Stimulated activated CD4-positive, alpha-beta T cell treated with anti-CD3 and anti-CD28 coated beads, Interleukin-1b, Interleukin-23, amount 100 ng/mL, for 4 hours (primary cell): ENCODE results near the gene PYHIN1.
"Not testable (repeated sequence)": the region's sequence is repeated elsewhere in the genome, so short reads cannot be mapped to it uniquely, and the experiment has no call there.

ENCODE experiments used
- DNase-seq, 2 donors: peaks; one replicate each; pipeline ENCODE4 v3.0.0-alpha.2; 2020; ENCODE audit warnings: low read depth in 2 of 2

The PYHIN1 gene

GRCh38 chr1:158979229-158979628 is 47.9 kb downstream of the PYHIN1 start:
- no peak for DNase-seq

GRCh38 chr1:158983235-158983634 is 51.9 kb downstream of the PYHIN1 start:
- no peak for DNase-seq

- no peak for DNase-seq
Measured at GRCh38 chr1:158984386-158984785, 53.0 kb downstream of the PYHIN1 start.

GRCh38 chr1:158989424-158989823 is 58.1 kb downstream of the PYHIN1 start:
- no peak for DNase-seq

GRCh38 chr1:158992787-158993312 is 61.5 kb downstream of the PYHIN1 start:
- no peak for DNase-seq

GRCh38 chr1:158996998-158997397 is 65.6 kb downstream of the PYHIN1 start:
- no peak for DNase-seq

- DNase-seq: no peak
Measured at GRCh38 chr1:158998037-158998780, 66.9 kb downstream of the PYHIN1 start.

GRCh38 chr1:158998781-158999161 is 67.4 kb downstream of the PYHIN1 start:
- DNase-seq: peak in 1 of 2 donors; percentile 41

GRCh38 chr1:158999316-159000069 is 68.1 kb downstream of the PYHIN1 start:
- DNase-seq: no peak

GRCh38 chr1:159000070-159000409 is 68.7 kb downstream of the PYHIN1 start:
- no peak for DNase-seq

- no peak for DNase-seq
Measured at GRCh38 chr1:159000625-159001024, 69.3 kb downstream of the PYHIN1 start.

GRCh38 chr1:159005161-159005560 is 73.8 kb downstream of the PYHIN1 start:
- no peak for DNase-seq

GRCh38 chr1:159005676-159006075 is 74.3 kb downstream of the PYHIN1 start:
- no peak for DNase-seq

GRCh38 chr1:159006210-159006807 is 75.0 kb downstream of the PYHIN1 start:
- DNase-seq: not testable (repeated sequence)

- no peak for DNase-seq
Measured at GRCh38 chr1:159007726-159008125, 76.4 kb downstream of the PYHIN1 start.

GRCh38 chr1:159008744-159009188 is 77.4 kb downstream of the PYHIN1 start:
- peak in 1 of 2 donors; percentile 41 for DNase-seq

- DNase-seq: no peak
Measured at GRCh38 chr1:159009287-159009686, 77.9 kb downstream of the PYHIN1 start.

- DNase-seq: peak in 1 of 2 donors; percentile 55
Measured at GRCh38 chr1:159009704-159010361, 78.5 kb downstream of the PYHIN1 start, which contains the start of gene IFI16. Gene IFI16, plus strand, starts transcription at chr1:159009907. Its CDS starts 4,774 bp downstream, at chr1:159014681.

- no peak for DNase-seq
Measured at GRCh38 chr1:159010391-159010790, 79.0 kb downstream of the PYHIN1 start.

- not testable (repeated sequence) for DNase-seq
Measured at GRCh38 chr1:159011001-159011400, 79.6 kb downstream of the PYHIN1 start.

- DNase-seq: no peak
Measured at GRCh38 chr1:159011751-159012150, 80.4 kb downstream of the PYHIN1 start.

GRCh38 chr1:159012495-159012894 is 81.1 kb downstream of the PYHIN1 start:
- no peak for DNase-seq
